ENCODE results near the gene CXCR6.

Gene CXCR6

DNA sequence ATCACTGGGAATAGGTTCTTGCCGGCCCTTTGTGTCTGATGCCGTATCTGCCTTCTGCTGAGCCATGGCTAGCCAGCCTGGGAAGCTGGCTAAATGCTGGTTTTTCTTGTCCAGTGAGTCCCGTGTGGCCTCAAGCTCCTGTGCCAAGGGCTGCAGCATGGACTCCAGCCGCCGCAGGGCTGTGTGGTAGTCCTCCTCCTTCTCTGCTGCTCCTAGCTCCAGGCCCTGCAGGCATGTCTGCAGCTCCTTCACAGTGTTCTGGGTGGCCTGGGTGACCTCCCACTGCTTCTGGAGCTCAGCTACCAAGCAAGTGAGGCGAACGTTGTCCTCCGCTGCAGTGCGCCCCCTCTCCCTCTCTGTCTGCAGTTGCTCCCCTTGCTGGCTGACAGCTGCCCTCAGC, 24.9 kb downstream of the CXCR6 start:
- H4K20me1 ChIP-seq (ENCODE audit: insufficient read depth, low read length): no peaks in the 10 kb centered on the region
- no peak overlapping the region for H3K9ac ChIP-seq (ENCODE audit: low read length)
- no peak overlapping the region for H2AFZ ChIP-seq (ENCODE audit: low read length)
- H3K79me2 ChIP-seq (ENCODE audit: low read length): no peaks in the 10 kb centered on the region
- H3K27me3 ChIP-seq (replicated peaks; ENCODE audit: insufficient read depth, low read length): no peaks in the 10 kb centered on the region
- no peak for DNase-seq
- H3K9me3 ChIP-seq (replicated peaks; ENCODE audit: insufficient read depth, low read length): no peaks in the 10 kb centered on the region
- H3K27ac ChIP-seq (ENCODE audit: low read length): no peak overlapping the region
- TF ChIP-seq, protein P1, sequence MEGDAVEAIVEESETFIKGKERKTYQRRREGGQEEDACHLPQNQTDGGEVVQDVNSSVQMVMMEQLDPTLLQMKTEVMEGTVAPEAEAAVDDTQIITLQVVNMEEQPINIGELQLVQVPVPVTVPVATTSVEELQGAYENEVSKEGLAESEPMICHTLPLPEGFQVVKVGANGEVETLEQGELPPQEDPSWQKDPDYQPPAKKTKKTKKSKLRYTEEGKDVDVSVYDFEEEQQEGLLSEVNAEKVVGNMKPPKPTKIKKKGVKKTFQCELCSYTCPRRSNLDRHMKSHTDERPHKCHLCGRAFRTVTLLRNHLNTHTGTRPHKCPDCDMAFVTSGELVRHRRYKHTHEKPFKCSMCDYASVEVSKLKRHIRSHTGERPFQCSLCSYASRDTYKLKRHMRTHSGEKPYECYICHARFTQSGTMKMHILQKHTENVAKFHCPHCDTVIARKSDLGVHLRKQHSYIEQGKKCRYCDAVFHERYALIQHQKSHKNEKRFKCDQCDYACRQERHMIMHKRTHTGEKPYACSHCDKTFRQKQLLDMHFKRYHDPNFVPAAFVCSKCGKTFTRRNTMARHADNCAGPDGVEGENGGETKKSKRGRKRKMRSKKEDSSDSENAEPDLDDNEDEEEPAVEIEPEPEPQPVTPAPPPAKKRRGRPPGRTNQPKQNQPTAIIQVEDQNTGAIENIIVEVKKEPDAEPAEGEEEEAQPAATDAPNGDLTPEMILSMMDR (IDR thresholded peaks at IDR 0.05; ENCODE audit: low read length): no peak
- no peak for TF ChIP-seq EZH2phosphoT487 (IDR thresholded peaks at IDR 0.05; ENCODE audit: low read length)
- TF ChIP-seq EZH2 (optimal IDR thresholded peaks at IDR 0.05; ENCODE audit: low read depth, low read length): no peak
- no peak overlapping the region for H3K4me2 ChIP-seq (ENCODE audit: low read depth, low read length)
- peaks cover 22% of the 10 kb centered on the region for H3K4me1 ChIP-seq (ENCODE audit: low read length)
- H3K4me3 ChIP-seq (ENCODE audit: low read length): no peak overlapping the region
- no peaks in the 10 kb centered on the region for H3K36me3 ChIP-seq (replicated peaks; ENCODE audit: insufficient read depth, low read length)
- H3F3A ChIP-seq (ENCODE audit: insufficient read depth, low read length): peaks cover 13% of the 10 kb centered on the region; the same call in 1 of the 2 replicates
- H3K9me2 ChIP-seq (replicated peaks; ENCODE audit: insufficient read depth, low read length): no peaks in the 10 kb centered on the region

DNA sequence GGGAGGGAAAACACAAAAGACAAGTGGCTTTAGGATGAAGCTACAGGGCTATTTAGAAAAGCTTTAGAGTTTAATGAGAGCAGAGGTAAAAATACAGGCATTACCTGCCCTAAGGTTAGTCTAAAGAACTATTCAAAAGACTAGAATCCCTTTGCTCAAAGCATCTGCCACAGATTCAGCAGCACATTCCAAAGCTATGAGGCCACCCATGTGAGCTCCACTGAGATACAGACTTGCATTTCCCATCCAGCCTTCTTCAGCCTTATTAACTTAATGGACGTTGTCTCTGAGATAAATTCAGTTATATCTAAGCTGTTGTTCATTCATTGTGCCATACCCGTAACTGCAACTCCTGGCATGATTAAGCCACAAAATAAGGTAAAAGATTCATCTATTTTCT, 25.4 kb downstream of the CXCR6 start:
- Histone ChIP-seq H3K27ac (ENCODE audit: low read length) (no peak overlapping the region), H3K9ac (ENCODE audit: low read length) (no peak overlapping the region), H3K9me3 (replicated peaks; ENCODE audit: insufficient read depth, low read length) (no peaks in the 10 kb centered on the region), H3K9me2 (replicated peaks; ENCODE audit: insufficient read depth, low read length) (no peaks in the 10 kb centered on the region), H3K4me1 (ENCODE audit: low read length) (peaks cover 21% of the 10 kb centered on the region), H3K36me3 (replicated peaks; ENCODE audit: insufficient read depth, low read length) (no peaks in the 10 kb centered on the region), H3F3A (ENCODE audit: insufficient read depth, low read length) (peaks cover 14% of the 10 kb centered on the region; the same call in 1 of the 2 replicates), H3K4me2 (ENCODE audit: low read depth, low read length) (no peak overlapping the region), H3K27me3 (replicated peaks; ENCODE audit: insufficient read depth, low read length) (no peaks in the 10 kb centered on the region), H3K79me2 (ENCODE audit: low read length) (no peaks in the 10 kb centered on the region), H2AFZ (ENCODE audit: low read length) (no peak overlapping the region), H4K20me1 (ENCODE audit: insufficient read depth, low read length) (no peaks in the 10 kb centered on the region), H3K4me3 (ENCODE audit: low read length) (no peak overlapping the region)
- TF ChIP-seq, protein P1 (IDR thresholded peaks at IDR 0.05; ENCODE audit: low read length): no peak
- TF ChIP-seq EZH2 (optimal IDR thresholded peaks at IDR 0.05; ENCODE audit: low read depth, low read length) (no peak), EZH2phosphoT487 (IDR thresholded peaks at IDR 0.05; ENCODE audit: low read length) (no peak)
- DNase-seq: no peak

DNA sequence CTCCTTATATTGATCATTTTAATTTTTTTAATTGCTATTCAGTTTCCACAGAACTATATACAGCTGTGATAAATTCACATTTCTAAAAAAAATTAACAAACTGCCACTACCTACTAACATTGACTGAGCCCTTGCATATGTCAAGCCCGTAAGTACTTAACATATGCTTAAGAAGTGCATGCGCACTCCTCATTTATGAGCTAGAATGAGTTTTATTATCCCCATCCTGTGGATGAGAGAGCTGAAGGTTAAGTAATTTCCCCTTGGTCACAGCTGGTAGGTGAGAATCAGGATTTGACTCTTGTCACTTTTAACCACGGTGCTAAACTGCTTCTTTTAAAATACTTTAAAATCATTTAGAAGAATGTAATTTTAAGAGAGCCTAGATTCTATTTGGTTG, 25.9 kb downstream of the CXCR6 start:
- no peaks in the 10 kb centered on the region for H3K9me2 ChIP-seq (replicated peaks; ENCODE audit: insufficient read depth, low read length)
- no peak overlapping the region for H2AFZ ChIP-seq (ENCODE audit: low read length)
- no peaks in the 10 kb centered on the region for H3K27me3 ChIP-seq (replicated peaks; ENCODE audit: insufficient read depth, low read length)
- peaks cover 21% of the 10 kb centered on the region for H3K4me1 ChIP-seq (ENCODE audit: low read length)
- H3K4me2 ChIP-seq (ENCODE audit: low read depth, low read length): no peak overlapping the region
- TF ChIP-seq, protein P1 (IDR thresholded peaks at IDR 0.05; ENCODE audit: low read length): no peak
- no peak for TF ChIP-seq EZH2phosphoT487 (IDR thresholded peaks at IDR 0.05; ENCODE audit: low read length)
- TF ChIP-seq EZH2 (optimal IDR thresholded peaks at IDR 0.05; ENCODE audit: low read depth, low read length): no peak
- H3F3A ChIP-seq (ENCODE audit: insufficient read depth, low read length): peaks cover 14% of the 10 kb centered on the region; the same call in 1 of the 2 replicates
- no peaks in the 10 kb centered on the region for H3K9me3 ChIP-seq (replicated peaks; ENCODE audit: insufficient read depth, low read length)
- H3K79me2 ChIP-seq (ENCODE audit: low read length): no peaks in the 10 kb centered on the region
- no peaks in the 10 kb centered on the region for H4K20me1 ChIP-seq (ENCODE audit: insufficient read depth, low read length)
- no peak overlapping the region for H3K9ac ChIP-seq (ENCODE audit: low read length)
- no peaks in the 10 kb centered on the region for H3K36me3 ChIP-seq (replicated peaks; ENCODE audit: insufficient read depth, low read length)
- no peak for DNase-seq
- no peak overlapping the region for H3K27ac ChIP-seq (ENCODE audit: low read length)
- H3K4me3 ChIP-seq (ENCODE audit: low read length): no peak overlapping the region
